ENCODE measurements around the gene PNPLA6.

The PNPLA6 gene

DNA sequence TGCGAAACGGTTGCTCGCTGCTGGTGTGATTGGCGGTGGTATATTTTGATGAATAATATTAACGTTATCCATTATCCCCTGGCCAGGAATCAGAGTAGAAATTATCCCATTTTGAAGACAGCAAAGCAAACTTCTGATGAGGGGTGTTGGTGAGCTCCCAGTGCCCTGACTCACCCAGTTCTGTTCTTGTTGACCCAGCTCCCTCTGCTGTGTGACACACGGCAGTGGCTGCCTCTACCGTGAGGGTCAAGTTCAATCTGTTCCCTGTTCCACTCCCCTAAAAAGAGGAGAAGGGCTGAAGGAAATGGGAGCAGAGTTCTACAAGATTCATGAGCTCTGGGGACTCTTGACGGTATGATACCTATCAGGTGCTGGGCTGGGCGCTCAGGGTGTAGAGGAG lies 62.2 kb downstream of the PNPLA6 start:
- H3K36me3 ChIP-seq (ENCODE audit: control insufficient read depth, insufficient read depth, low read length): no peaks in the 10 kb centered on the region
- H3K4me3 ChIP-seq (ENCODE audit: insufficient read depth, low read depth, low read length, poor library complexity, severe bottlenecking): no peak overlapping the region
- no peak overlapping the region for H3K27ac ChIP-seq (ENCODE audit: insufficient read depth, low read length, poor library complexity, severe bottlenecking)
- H3K4me1 ChIP-seq (ENCODE audit: control insufficient read depth, insufficient read depth, low read length, poor library complexity, severe bottlenecking): peaks cover 8% of the 10 kb centered on the region
- no peaks in the 10 kb centered on the region for H3K9me3 ChIP-seq (ENCODE audit: control insufficient read depth, low read length)
- H3K27me3 ChIP-seq (replicated peaks; ENCODE audit: control insufficient read depth, insufficient read depth, low read length, poor library complexity, severe bottlenecking): peaks cover 19% of the 10 kb centered on the region
- DNase-seq: no peak

DNA sequence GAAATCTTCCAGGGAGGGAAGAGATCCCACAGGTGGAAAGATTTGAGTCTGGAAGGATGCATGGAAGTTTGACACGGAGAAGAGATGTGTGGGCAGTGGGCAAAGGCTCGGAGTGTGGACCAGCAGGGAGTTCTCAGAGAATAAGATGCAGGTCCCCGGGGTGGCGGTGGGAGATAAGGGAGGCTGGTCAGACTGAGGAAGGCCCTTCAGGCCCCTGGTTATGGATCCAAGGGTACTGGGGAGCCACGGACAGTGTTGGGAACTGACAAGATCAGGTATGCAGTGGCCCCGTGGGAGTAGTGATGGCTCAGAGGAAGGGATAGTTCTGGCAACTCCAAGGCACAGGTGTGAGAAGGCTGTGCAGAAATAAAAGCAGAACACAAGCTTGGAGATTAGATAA lies 62.7 kb downstream of the PNPLA6 start:
- H3K4me3 ChIP-seq (ENCODE audit: insufficient read depth, low read depth, low read length, poor library complexity, severe bottlenecking): no peak overlapping the region
- H3K27ac ChIP-seq (ENCODE audit: insufficient read depth, low read length, poor library complexity, severe bottlenecking): no peak overlapping the region
- H3K4me1 ChIP-seq (ENCODE audit: control insufficient read depth, insufficient read depth, low read length, poor library complexity, severe bottlenecking): peaks cover 8% of the 10 kb centered on the region
- peaks cover 19% of the 10 kb centered on the region for H3K27me3 ChIP-seq (replicated peaks; ENCODE audit: control insufficient read depth, insufficient read depth, low read length, poor library complexity, severe bottlenecking)
- no peaks in the 10 kb centered on the region for H3K9me3 ChIP-seq (ENCODE audit: control insufficient read depth, low read length)
- no peaks in the 10 kb centered on the region for H3K36me3 ChIP-seq (ENCODE audit: control insufficient read depth, insufficient read depth, low read length)
- DNase-seq: no peak

DNA sequence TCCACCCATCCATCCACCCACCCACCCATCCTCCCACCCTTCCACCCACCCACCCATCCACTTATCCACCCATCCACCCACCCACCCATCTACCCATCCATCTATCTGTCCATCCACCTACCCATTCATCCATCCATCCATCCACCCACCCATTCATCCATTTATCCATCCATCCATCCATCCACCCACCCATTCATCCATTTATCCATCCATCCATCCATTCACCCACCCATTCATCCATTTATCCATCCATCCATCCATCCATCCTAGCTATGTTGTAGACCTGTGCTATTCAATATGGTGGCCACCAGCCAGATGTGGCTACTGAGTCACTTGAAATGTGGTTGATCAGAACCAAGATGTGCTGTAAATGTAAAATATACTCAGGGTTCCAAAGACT lies 65.2 kb downstream of the PNPLA6 start:
- no peak for DNase-seq
- peaks cover 19% of the 10 kb centered on the region for H3K27me3 ChIP-seq (replicated peaks; ENCODE audit: control insufficient read depth, insufficient read depth, low read length, poor library complexity, severe bottlenecking)
- H3K27ac ChIP-seq (ENCODE audit: insufficient read depth, low read length, poor library complexity, severe bottlenecking): no peak overlapping the region
- peaks cover 8% of the 10 kb centered on the region for H3K4me1 ChIP-seq (ENCODE audit: control insufficient read depth, insufficient read depth, low read length, poor library complexity, severe bottlenecking)
- H3K9me3 ChIP-seq (ENCODE audit: control insufficient read depth, low read length): no peaks in the 10 kb centered on the region
- H3K36me3 ChIP-seq (ENCODE audit: control insufficient read depth, insufficient read depth, low read length): no peaks in the 10 kb centered on the region
- no peak overlapping the region for H3K4me3 ChIP-seq (ENCODE audit: insufficient read depth, low read depth, low read length, poor library complexity, severe bottlenecking)

DNA sequence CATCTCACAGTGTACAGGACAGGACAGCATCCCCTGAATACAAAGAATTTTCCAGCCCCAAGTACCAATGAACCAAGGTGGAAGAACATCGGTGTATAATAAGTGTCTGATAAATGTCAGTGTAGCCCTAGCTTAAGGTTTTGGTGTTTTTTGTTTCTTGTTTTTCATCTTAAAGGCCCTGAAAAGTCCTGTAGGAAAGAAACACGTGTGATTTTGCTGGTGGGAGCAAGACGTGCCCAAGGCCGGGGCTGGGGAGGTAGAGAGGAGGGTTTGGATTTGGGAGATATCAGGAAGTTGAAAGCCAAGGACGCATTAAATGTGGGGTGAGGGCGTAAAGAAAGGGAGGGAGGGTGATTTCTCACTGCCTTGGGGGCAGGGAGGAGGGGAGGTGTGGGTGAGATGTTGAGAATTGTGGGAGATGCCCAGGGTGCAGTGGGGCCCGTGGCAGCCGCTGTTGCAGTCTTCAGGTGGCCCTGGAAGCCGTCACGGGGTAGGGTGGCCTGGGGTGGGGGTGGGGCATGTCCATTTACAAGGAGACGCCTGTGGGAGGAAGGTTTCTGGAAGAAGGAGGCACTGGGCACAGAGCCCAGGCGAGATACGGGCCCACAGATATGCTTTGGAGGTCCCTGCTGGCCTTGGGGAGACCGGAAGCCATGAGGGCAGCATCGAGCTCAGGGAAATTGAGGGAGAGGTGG lies 66.9 kb downstream of the PNPLA6 start:
- Histone ChIP-seq H3K36me3 (ENCODE audit: control insufficient read depth, insufficient read depth, low read length) (no peaks in the 10 kb centered on the region), H3K27ac (ENCODE audit: insufficient read depth, low read length, poor library complexity, severe bottlenecking) (no peak overlapping the region), H3K27me3 (replicated peaks; ENCODE audit: control insufficient read depth, insufficient read depth, low read length, poor library complexity, severe bottlenecking) (peaks cover 9% of the 10 kb centered on the region), H3K9me3 (ENCODE audit: control insufficient read depth, low read length) (no peaks in the 10 kb centered on the region), H3K4me1 (ENCODE audit: control insufficient read depth, insufficient read depth, low read length, poor library complexity, severe bottlenecking) (no peaks in the 10 kb centered on the region), H3K4me3 (ENCODE audit: insufficient read depth, low read depth, low read length, poor library complexity, severe bottlenecking) (no peak overlapping the region)
- no peak for DNase-seq

DNA sequence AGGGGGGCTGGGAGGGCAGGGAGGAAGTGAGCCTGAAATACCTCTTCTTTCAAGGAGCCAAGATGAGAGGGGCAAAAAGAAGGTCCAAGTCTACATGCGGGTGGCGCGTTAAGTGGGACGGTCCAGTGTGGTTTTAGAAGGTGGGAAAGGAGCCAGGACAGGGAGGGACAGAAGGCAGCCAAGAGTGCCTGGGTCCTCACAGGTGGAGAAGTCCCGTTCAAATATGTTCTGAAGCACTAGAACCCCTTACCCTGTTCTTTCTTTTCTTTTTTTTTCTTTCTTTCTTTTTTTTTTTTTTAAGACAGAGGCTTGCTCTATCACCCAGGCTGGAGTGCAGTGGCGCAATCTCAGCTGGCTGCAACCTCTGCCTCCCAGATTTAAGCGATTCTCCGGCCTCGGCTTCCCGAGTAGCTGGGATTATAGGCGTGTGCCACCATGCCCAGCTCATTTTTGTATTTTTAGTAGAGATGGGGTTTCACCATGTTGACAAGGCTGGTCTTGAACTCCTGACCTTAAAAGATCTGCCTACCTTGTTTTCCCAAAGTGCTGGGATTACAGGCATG lies 67.5 kb downstream of the PNPLA6 start:
- Histone ChIP-seq H3K4me1 (ENCODE audit: control insufficient read depth, insufficient read depth, low read length, poor library complexity, severe bottlenecking) (no peaks in the 10 kb centered on the region), H3K9me3 (ENCODE audit: control insufficient read depth, low read length) (no peaks in the 10 kb centered on the region), H3K27ac (ENCODE audit: insufficient read depth, low read length, poor library complexity, severe bottlenecking) (no peak overlapping the region), H3K36me3 (ENCODE audit: control insufficient read depth, insufficient read depth, low read length) (no peaks in the 10 kb centered on the region), H3K4me3 (ENCODE audit: insufficient read depth, low read depth, low read length, poor library complexity, severe bottlenecking) (no peak overlapping the region), H3K27me3 (replicated peaks; ENCODE audit: control insufficient read depth, insufficient read depth, low read length, poor library complexity, severe bottlenecking) (peaks cover 3% of the 10 kb centered on the region)
- no peak for DNase-seq

DNA sequence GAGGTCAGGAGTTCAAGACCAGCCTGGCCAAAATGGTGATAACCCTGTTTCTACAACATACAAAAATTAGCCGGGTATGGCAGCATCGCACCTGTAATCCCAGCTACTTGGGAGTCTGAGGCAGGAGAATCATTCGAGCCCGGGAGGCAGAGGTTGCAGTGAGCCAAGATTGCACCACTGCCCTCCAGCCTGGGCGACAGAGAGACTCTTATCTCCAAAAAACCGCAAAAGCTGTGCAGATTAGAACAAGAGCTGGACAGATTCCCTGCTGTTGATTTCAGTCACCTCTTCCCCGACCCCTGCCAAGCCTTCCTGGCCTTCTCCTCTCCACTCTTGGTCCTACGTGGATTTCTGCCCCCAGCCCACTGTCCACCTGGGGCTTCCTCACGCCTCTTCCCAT lies 68.4 kb downstream of the PNPLA6 start:
- Histone ChIP-seq H3K27me3 (replicated peaks; ENCODE audit: control insufficient read depth, insufficient read depth, low read length, poor library complexity, severe bottlenecking) (no peaks in the 10 kb centered on the region), H3K36me3 (ENCODE audit: control insufficient read depth, insufficient read depth, low read length) (no peaks in the 10 kb centered on the region), H3K4me3 (ENCODE audit: insufficient read depth, low read depth, low read length, poor library complexity, severe bottlenecking) (no peak overlapping the region), H3K9me3 (ENCODE audit: control insufficient read depth, low read length) (no peaks in the 10 kb centered on the region), H3K4me1 (ENCODE audit: control insufficient read depth, insufficient read depth, low read length, poor library complexity, severe bottlenecking) (no peaks in the 10 kb centered on the region), H3K27ac (ENCODE audit: insufficient read depth, low read length, poor library complexity, severe bottlenecking) (no peak overlapping the region)
- DNase-seq: no peak

DNA sequence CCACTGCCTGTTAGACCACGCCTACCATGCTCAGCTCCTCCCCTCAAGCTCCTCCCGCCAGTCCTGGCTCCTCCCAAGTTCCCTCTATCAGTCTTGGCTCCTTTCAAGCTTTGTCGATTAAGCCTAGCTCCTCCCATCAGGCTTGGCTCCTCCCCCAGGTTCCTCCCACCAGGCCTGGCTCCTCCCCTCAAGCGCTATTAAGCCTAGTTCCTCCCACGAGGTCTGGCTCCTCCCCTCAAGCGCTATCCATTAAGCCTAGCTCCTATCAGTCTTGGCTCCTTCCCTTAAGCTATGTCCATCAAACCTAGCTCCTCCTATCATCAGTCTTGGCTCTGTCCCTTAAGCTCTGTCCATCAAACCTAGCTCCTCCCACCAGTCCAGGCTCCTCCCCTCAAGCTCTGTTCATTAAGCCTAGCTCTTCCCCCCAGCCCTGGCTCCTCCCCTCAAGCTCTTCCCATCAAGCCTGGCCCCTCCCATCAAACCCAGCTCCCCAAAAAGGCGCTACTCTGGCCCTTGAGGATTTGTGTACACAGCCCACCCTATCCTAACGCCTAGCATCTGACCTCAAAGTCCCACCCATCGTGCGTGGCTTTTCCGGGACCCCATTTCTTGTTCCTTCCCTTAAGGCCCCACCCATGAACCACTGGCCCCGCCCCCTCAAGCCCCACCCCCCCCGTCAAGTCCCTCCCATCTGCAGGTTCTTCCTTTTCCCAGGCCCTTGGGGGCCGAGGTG lies 70.1 kb downstream of the PNPLA6 start:
- Histone ChIP-seq H3K4me3 (ENCODE audit: insufficient read depth, low read depth, low read length, poor library complexity, severe bottlenecking) (no peak overlapping the region), H3K36me3 (ENCODE audit: control insufficient read depth, insufficient read depth, low read length) (no peaks in the 10 kb centered on the region), H3K4me1 (ENCODE audit: control insufficient read depth, insufficient read depth, low read length, poor library complexity, severe bottlenecking) (no peaks in the 10 kb centered on the region), H3K27ac (ENCODE audit: insufficient read depth, low read length, poor library complexity, severe bottlenecking) (no peak overlapping the region), H3K9me3 (ENCODE audit: control insufficient read depth, low read length) (no peaks in the 10 kb centered on the region), H3K27me3 (replicated peaks; ENCODE audit: control insufficient read depth, insufficient read depth, low read length, poor library complexity, severe bottlenecking) (no peaks in the 10 kb centered on the region)
- DNase-seq: no peak

DNA sequence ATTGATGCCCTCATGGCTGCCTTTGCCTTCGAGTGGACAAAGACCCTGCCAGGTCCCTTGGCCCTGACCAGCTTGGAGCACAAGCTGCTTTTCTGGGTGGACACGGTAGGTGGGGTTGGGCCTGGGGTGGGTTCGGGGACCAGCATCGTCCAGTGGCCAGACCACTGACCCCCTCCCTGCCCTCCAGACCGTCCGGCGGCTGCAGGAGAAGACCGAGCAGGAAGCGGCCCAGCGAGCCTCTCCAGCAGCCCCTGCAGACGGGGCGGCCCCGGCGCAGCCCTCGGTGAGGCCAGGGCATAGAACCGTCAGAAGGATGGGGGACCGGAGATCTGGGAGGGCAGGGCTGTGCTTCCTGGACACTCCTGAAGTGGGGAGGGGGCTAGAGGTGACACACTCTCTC lies 70.8 kb downstream of the PNPLA6 start:
- no peaks in the 10 kb centered on the region for H3K36me3 ChIP-seq (ENCODE audit: control insufficient read depth, insufficient read depth, low read length)
- H3K4me1 ChIP-seq (ENCODE audit: control insufficient read depth, insufficient read depth, low read length, poor library complexity, severe bottlenecking): no peaks in the 10 kb centered on the region
- no peak overlapping the region for H3K27ac ChIP-seq (ENCODE audit: insufficient read depth, low read length, poor library complexity, severe bottlenecking)
- H3K27me3 ChIP-seq (replicated peaks; ENCODE audit: control insufficient read depth, insufficient read depth, low read length, poor library complexity, severe bottlenecking): no peaks in the 10 kb centered on the region
- DNase-seq: no peak
- no peaks in the 10 kb centered on the region for H3K9me3 ChIP-seq (ENCODE audit: control insufficient read depth, low read length)
- no peak overlapping the region for H3K4me3 ChIP-seq (ENCODE audit: insufficient read depth, low read depth, low read length, poor library complexity, severe bottlenecking)

DNA sequence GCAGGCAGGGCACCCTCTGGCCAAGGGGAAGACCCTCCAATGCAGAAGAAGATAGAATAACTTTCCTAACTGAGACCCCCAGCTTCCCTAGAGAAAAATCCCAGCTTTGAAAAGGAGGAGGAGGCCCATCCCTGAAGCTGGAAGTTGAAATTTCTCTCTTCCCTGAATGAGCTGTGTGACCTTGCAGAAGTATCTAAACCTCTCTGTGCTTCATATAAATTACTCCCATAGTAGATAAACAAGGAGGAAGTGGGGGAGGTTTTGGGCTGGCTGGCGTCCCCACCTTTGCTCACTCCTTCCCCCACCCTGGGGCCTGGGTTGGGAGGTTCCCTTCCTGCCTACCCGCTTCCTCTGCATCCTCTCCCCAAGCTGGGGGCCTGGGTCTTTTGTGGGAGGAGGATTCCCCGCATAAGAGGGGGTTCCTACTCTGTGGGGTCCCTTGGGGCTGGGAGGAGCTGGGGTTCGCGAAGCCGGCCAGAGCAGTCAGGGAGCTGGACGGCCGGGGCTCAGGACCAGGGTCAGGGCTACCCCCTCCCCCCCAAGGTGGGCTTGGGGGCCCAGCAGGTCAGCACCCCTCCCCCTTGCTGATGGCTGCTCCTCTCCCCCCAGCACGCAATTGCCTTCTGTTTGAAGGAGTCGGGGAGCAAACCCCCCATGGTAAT lies 71.8 kb downstream of the PNPLA6 start:
- H3K36me3 ChIP-seq (ENCODE audit: control insufficient read depth, insufficient read depth, low read length): no peaks in the 10 kb centered on the region
- DNase-seq: no peak

More for the DNA sequence above, 71.8 kb downstream of the PNPLA6 start:
- H3K4me3 ChIP-seq (ENCODE audit: insufficient read depth, low read depth, low read length, poor library complexity, severe bottlenecking): no peak overlapping the region
- no peaks in the 10 kb centered on the region for H3K27me3 ChIP-seq (replicated peaks; ENCODE audit: control insufficient read depth, insufficient read depth, low read length, poor library complexity, severe bottlenecking)
- no peaks in the 10 kb centered on the region for H3K4me1 ChIP-seq (ENCODE audit: control insufficient read depth, insufficient read depth, low read length, poor library complexity, severe bottlenecking)
- H3K9me3 ChIP-seq (ENCODE audit: control insufficient read depth, low read length): no peaks in the 10 kb centered on the region
- H3K27ac ChIP-seq (ENCODE audit: insufficient read depth, low read length, poor library complexity, severe bottlenecking): no peak overlapping the region

Measured in effector memory CD4-positive, alpha-beta T cell (primary cell).